Activated CD4-positive, alpha-beta T cell treated with anti-CD3 and anti-CD28 coated beads for 24 hours (primary cell): ENCODE results near the gene BLOC1S1.
A peak's percentile ranks its signal among the peaks of the same experiment; 100 is the strongest.
"Not testable (repeated sequence)": the region's sequence is repeated elsewhere in the genome, so short reads cannot be mapped to it uniquely, and the experiment has no call there.

ENCODE experiments used
- DNase-seq, 2 donors: peaks; one replicate each; pipeline ENCODE4 v3.0.0-alpha.2; 2020; ENCODE audit warnings: low read depth in 2 of 2

Gene BLOC1S1

DNA sequence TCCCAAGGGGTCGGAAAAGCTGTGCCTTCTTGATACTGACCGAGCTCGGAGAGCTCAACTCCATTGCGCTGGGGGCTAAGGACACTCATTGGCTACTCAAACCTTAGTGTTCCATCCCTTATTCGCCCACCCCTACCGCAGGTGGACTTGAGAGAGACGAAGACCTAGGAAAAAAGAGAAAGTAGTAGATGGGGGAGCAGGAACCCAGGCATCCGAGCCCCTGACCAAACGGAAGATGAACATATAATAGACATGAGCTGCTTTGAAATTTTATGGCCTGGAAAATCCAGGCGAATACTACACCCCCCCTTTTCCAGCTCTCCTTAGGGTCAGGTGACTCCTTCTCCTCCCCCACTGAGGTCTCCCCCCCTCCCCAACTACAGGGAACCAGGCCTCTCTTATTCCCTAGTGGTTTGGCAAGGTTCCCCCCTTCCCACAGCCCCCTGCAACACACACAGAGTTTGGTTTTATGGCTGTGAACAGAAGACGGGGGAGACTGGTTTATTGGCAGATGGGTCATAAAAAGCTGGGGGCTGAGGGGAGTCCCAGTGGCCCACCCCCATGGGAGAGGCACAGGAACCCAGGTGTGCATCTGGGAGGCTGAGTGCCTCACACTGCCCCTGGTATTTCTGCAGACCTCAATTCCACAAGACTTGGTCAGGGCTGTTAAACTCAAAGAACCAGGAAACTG is 28.6 kb downstream of the BLOC1S1 start:
- no peak for DNase-seq

DNA sequence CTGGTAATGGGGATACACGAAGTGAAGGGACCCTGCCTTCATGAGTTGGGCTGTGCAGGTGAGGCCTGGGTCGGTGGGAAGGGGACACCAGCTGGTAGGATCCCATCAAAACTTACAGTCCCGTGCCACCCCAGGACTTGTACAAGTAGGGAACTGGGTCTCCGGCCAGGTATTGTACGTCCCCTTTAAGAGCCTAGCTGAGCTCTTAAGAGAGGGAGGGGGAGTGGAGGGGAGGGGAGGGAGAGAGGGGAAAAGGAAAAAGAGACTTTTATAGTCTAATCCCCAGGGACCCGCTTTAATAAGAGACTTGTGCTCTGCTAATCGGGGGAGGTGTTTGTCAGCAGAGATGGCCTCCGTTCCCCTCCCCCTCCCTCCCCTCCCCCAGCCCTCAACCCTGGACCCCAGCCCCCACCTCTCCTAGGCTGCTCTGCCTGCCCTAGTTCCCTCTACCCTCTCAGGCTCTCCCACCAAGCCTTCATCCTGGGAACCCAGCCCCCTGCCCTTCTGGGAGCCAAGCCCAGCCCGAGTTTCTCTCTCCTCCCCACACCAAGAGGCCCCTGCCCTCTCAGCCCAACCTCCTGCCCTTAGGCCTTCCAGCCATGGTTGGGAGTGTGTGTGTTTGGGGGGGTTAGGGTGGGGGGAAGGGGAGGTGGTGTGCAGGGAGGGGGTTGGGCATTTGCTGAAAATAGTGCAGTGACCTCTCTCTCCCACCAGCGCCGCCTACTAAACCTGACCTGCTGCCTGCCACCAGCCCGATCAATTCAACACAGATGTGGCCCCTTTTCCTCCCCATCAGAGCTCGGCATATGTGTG is 29.7 kb downstream of the BLOC1S1 start:
- DNase-seq = no peak

DNA sequence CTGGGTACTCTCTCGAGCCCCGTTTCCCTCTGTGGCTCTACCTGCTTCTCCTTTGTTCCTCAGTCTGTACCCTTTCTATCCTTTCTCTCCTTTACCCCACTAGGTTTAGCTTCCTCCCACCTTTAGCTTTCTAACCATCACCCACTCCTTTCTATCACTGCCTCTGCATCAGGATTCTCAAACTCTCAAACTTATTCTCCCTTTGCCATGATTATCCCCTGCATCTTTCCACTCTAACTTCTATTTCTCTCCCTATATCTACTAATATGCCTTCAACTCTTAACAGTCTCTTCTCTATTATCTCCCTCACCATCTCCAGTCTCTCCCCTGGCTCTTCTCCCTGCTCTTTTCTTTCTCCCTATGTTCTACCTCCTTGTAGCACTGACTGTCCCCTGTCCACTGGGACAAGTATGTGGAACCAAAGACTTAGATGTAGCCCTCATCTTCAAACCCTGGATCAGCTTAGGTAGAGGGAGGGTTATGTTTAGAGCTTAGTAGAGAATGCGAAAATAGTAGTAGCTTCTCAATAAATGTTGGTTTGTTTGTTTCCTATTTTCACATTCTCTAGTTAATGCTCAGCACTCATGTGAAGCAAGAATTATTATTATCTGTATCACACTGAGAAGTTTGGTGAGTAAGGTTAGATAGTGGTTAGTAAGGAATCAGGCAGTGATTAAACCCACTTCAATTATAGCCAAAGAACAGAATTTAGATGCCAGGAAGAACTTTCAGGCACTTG is 30.5 kb downstream of the BLOC1S1 start:
- DNase-seq = no peak

DNA sequence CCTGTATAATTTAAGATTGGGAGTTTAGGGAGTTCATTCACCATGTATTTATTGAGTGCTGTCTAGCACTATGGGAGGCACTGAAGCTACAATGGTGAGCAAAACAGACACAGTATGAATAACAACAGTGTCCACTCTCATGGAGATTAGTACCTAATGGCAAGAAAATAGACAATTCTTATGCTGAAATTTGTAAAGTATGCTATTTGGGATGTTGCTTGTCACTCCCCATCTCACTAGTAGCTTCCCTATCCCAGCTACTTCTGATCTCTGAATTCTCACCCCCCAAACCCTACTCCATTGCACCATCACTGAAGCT is 31.0 kb downstream of the BLOC1S1 start:
- DNase-seq = no peak

DNA sequence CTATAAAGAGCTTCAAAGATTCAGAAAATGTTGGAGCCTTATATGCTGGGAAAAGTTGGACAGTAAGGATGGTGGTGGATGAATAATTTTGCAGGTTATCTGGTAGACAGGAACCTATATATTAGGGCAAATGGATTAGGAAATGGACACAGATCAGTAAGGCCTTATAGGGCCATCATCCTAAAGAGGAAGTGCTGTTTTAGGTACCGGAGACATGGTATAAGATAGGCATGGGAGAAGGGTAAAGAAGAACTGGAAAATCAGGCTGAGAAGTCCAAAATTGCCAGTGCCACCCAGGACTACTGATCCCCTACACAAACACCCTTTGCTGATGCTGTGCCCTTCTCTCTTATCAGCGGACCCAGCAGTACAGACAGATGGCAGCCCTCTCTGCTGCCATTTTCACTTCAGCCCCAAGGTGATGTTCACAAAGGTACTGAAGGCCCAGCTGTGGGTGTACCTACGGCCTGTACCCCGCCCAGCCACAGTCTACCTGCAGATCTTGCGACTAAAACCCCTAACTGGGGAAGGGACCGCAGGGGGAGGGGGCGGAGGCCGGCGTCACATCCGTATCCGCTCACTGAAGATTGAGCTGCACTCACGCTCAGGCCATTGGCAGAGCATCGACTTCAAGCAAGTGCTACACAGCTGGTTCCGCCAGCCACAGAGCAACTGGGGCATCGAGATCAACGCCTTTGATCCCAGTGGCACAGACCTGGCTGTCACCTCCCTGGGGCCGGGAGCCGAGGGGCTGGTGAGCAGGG is 32.6 kb downstream of the BLOC1S1 start:
- DNase-seq = no peak

DNA sequence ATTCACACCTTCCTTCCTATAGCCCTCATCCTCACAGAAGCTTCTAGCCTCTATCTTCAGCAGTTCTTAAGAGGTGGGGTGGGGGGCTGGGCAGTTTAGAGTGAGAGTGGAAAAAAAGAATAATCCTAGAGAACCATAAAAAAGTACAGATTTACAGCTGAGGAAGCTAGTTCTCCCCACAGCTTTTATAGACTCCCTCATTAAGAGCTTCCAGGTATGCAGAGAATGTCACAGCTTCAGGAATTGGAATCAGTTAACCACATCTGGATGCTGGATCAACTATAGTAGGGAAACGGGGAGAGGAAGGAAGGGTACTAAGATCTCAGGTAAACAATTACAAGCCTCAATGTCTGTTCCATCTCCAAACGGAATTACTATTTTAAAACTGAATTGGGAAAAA is 39.4 kb downstream of the BLOC1S1 start:
- no peak for DNase-seq

DNA sequence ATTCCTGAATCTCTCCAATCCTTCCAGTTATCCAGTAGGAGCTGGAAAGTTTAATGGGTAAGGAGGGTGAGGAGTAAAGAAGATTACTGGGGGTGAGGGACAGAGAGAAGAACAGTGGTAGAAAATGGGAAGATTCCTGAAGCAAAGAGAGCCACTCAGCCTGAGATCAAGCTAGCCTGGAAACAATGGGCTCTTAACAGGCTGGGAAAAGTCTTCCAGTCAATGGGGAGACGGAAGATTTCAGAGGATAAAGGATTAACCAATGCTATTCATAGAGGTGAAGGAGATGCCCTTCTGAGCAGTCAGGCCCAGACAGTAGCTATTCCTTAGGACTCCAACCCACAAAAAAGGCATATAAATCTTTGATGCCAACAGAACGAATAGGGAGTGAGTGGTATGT is 41.9 kb downstream of the BLOC1S1 start:
- DNase-seq = no peak

DNA sequence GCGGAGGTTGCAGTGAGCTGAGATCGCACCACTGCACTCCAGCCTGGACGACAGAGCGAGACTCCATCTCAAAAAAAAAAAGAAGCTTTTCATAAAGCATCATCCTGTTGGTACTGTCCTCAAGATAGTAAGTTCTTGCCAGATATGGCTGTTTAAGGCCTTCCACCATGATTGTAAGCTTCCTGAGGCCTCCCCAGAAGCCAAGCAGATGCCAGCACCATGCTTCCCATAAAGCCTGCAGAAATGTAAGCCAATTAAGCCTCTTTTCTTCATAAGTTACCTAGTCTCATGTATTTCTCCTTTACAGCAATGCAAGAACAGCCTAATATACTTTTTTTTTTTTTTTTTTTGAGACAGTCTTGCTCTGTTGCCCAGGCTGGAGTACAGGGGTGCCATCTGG is 42.7 kb downstream of the BLOC1S1 start:
- not testable (repeated sequence) for DNase-seq

DNA sequence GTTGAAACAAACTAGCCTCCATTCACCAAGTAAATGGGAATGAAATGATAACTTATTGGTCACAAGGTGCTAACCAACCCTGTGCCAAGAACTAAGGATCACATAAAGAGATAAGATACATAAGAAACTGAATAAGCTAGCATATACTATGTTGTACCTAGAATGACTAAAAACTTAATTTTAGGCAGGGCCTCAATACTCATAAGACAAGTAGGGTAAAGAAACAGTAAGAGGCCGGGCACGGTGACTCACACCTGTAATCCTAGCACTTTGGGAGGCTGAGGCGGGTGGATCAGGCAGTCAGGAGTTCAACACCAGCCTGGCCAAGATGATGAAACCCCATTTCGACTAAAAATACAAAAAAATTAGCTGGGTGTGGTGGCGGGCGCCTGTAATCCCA is 44.8 kb downstream of the BLOC1S1 start:
- peak in 1 of 2 donors; percentile 25 for DNase-seq

DNA sequence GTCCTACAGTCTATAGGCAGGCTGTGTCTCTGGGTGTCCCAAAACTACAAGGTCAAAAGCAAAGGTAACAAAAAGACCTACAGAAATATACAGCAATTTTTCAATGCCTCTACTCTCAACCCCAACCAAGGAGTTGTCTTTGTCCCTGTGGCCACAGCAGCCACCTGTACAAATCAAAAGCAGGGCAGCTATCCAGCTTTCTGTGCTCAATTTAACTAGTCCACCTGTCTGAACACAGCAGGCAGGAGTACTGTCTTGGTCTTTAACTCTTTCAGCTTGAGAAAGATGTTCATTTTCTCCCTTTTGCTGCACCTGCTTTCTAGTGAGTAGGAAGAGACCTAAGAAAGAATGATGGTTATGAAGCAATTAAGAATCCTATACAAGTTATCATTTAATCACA is 46.8 kb downstream of the BLOC1S1 start:
- no peak for DNase-seq

DNA sequence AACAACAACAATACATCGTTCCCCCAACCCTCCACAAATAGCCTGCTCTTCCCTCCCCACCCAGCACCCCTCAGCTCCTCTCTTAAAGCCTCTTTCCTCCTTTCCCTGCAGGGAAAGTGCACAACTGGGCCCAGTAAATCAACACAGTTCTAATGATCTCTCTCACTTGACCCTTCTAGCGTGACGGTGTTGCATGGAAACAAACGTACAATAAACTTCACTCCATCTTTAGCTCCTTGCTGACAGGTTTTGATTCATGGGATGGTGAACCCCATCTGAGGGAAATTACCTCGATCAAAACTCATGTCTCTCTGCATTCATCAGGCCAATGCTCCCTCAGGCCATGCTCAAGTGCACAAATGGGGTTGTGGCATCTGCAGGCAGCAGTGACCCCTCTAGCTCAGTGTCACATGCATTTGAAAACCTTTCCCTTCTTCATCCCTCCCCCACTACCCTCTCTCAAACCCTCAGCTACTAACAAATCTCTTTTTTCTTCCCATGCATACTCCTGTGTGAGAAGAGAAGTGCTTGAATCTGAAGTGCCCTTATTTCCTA is 50.0 kb downstream of the BLOC1S1 start:
- DNase-seq = no peak

DNA sequence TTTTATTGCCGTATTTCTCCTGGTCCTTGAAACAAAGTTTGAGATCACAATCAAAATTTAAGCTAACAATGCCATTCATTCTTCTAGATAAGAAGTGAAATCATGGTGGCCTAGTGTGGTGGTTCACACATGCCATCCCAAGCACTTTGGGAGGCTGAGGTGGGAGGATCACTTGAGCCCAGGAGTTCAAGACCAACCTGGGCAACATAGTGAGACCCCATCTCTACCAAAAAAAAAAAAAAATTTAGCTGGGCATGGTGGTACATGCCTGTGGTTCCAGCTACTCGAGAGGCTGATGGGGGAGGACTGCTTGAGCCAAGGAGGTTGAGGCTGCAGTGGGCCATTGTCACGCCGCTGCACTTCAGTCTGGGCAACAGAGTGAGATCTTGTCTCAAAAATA is 51.3 kb downstream of the BLOC1S1 start:
- DNase-seq = no peak
